ENCODE results near the gene CDCP1.

The CDCP1 gene

DNA sequence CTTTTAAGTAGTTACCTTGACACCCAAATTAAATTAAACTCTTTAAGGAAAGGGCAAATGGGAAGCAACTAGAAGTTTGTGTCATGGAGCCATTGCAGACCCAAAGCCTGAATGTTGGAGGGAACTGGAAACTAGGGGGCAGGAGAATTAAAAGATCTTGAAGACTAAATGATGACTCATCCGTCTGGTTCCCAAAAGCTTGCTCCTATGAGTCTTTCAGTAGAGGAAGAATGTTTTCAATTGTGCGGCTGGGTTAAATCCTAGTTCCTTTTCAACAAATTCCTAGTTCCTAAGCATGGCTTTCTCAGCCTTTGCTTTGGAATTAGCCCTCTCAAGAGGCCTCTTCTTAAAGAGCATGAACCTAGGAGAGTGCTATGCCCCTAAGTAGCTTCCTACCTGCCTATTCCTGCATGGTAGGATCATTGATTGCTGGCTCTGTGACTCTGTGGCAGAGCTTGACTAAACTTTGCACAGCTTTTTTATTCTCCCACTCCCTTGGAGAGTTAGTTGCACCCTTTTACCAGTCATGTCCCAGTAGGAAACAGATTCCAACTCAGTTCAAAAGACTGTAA lies 102.4 kb downstream of the CDCP1 start:
- TF ChIP-seq, protein P1, sequence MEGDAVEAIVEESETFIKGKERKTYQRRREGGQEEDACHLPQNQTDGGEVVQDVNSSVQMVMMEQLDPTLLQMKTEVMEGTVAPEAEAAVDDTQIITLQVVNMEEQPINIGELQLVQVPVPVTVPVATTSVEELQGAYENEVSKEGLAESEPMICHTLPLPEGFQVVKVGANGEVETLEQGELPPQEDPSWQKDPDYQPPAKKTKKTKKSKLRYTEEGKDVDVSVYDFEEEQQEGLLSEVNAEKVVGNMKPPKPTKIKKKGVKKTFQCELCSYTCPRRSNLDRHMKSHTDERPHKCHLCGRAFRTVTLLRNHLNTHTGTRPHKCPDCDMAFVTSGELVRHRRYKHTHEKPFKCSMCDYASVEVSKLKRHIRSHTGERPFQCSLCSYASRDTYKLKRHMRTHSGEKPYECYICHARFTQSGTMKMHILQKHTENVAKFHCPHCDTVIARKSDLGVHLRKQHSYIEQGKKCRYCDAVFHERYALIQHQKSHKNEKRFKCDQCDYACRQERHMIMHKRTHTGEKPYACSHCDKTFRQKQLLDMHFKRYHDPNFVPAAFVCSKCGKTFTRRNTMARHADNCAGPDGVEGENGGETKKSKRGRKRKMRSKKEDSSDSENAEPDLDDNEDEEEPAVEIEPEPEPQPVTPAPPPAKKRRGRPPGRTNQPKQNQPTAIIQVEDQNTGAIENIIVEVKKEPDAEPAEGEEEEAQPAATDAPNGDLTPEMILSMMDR (IDR thresholded peaks at IDR 0.05; ENCODE audit: control insufficient read depth, insufficient read depth, low read depth, low read length, missing control alignments), result peak; percentile 44
- no peak for DNase-seq (ENCODE audit: low read depth)

DNA sequence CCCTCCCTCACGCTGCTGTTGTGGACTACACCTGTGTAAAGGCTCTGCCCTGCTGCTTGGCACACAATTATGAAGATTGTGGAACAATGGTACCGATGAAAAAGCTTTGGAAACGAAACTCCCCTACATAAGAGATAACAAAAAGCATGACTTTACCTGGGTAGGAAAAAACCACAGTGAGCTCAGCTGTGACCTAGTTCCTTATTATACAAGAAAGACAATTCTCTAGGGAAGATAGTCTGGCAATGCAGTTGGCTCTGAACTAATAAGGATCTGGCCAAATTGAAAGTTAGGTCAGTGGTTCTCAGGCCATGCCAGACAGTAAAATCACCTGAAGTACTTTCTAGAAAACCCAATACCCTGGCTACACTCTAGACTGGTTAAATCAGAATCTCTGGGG lies 104.0 kb downstream of the CDCP1 start:
- no peak for DNase-seq (ENCODE audit: low read depth)
- TF ChIP-seq, protein P1 (IDR thresholded peaks at IDR 0.05; ENCODE audit: control insufficient read depth, insufficient read depth, low read depth, low read length, missing control alignments), result no peak

More for the DNA sequence above, 102.4 kb downstream of the CDCP1 start:
- H3K4me3 ChIP-seq (ENCODE audit: control insufficient read depth, low read depth, low read length), result no peak overlapping the region

DNA sequence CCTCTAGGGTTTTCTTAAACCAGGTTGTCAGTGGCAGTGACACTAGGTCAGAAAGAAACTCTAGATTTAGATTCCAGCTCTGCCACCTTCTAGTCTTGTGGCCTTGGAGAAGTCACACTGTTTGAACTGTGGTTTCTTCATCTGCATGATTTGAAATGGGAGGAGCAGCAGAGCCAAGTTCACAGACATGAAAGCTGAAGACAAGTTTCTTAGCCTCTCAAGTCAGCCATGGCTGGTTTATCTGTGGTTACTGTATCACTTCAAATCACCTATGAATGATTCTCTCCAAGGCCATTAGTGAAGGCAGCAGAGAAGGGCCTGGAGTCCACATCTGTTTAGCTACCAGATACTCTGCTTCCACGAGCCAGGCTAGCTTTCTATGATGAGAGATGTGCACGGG lies 104.5 kb downstream of the CDCP1 start:
- no peak overlapping the region for H3K4me3 ChIP-seq (ENCODE audit: control insufficient read depth, low read depth, low read length)
- DNase-seq (ENCODE audit: low read depth), result no peak
- TF ChIP-seq, protein P1 (IDR thresholded peaks at IDR 0.05; ENCODE audit: control insufficient read depth, insufficient read depth, low read depth, low read length, missing control alignments), result no peak

More for the DNA sequence above, 104.0 kb downstream of the CDCP1 start:
- no peak overlapping the region for H3K4me3 ChIP-seq (ENCODE audit: control insufficient read depth, low read depth, low read length)

DNA sequence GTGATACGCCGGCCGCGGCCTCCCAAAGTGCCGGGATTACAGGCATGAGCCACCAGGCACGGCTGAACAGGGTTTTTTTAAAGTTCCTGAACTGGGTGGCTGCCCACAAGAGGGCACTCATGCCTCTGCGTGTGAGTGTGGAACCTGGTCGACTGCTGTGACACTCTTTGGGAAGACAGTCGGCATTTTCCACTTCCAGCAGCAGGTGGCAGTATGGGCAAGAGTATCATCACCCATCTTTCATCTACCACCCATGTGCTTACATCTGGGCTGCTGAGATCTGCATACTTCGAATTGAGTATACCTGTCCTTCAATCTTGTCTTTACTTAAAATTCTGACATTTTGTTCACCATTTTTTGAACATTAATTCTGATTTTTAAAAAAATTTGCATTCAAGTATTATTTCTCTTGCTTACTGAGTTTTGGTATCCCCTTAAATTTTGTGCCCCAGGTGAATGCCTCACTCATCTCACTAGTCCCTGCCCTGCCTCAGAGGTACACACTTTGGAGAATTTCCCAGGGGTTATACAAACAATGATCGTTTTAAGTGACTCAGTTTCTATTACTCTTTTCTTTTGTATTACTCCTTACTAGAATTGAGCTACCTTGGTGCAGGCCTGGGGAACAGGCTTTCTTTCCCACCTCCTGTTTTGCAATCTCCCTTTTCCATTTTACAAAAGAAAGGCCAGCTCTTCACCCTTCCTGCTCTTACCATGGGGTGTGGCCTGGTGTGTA lies 108.3 kb downstream of the CDCP1 start:
- H3K4me3 ChIP-seq (ENCODE audit: control insufficient read depth, low read depth, low read length), result no peak overlapping the region
- DNase-seq (ENCODE audit: low read depth), result peak; percentile 81
- TF ChIP-seq, protein P1 (IDR thresholded peaks at IDR 0.05; ENCODE audit: control insufficient read depth, insufficient read depth, low read depth, low read length, missing control alignments), result peak; percentile 90

DNA sequence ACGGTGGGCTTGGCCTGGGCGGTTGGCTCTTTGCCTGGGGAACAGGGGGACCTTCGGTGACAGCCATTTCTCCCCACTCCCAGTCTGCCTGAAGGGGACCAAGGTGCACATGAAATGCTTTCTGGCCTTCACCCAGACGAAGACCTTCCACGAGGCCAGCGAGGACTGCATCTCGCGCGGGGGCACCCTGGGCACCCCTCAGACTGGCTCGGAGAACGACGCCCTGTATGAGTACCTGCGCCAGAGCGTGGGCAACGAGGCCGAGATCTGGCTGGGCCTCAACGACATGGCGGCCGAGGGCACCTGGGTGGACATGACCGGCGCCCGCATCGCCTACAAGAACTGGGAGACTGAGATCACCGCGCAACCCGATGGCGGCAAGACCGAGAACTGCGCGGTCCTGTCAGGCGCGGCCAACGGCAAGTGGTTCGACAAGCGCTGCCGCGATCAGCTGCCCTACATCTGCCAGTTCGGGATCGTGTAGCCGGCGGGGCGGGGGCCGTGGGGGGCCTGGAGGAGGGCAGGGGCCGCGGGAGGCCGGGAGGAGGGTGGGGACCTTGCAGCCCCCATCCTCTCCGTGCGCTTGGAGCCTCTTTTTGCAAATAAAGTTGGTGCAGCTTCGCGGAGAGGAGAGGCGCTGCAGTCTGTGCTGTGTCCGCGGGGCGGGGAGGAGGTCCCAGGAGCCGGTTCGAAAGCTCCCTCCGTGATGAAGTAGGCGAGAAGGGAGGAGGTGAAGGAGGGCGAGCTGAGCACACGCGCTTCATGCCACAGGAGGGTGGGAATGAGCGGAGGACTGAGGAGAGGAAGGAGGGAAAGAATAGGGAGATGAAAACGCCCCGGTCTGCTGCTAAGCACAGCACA lies 110.5 kb downstream of the CDCP1 start:
- DNase-seq (ENCODE audit: low read depth), result no peak
- TF ChIP-seq, protein P1 (IDR thresholded peaks at IDR 0.05; ENCODE audit: control insufficient read depth, insufficient read depth, low read depth, low read length, missing control alignments), result no peak
- H3K4me3 ChIP-seq (ENCODE audit: control insufficient read depth, low read depth, low read length), result peak overlapping the region; percentile 17

DNA sequence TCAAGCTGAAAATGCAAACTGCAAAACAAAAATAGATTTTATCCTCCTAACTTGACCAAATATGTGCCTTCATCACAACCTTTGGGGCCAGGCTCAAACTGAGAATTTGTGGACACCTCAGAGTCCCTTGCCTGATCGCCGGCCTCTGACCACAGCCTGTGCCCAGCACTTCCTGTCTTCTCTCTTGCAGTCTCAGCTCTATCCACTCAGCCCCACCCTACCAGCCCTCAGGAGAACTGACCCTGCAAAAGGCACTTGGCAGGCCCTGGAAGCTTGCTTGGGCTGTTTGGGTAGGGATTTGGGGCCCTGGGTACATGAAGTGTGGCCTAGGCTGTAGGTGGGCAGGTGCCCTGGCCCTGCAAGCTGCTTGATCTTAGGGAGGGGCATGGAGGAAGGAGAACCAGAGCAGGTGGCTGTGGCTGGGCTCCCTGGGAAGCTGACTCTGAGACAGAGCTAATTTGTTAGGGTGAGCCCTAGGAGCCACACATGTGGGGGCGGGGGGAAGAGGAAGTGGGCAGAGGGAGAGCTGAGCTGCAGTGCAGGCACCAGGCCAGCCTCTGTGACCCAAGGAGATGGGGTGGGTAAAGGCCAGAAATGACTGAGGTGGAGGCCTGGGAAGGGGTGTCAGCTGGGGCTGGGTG lies 111.4 kb downstream of the CDCP1 start:
- TF ChIP-seq, protein P1 (IDR thresholded peaks at IDR 0.05; ENCODE audit: control insufficient read depth, insufficient read depth, low read depth, low read length, missing control alignments), result no peak
- DNase-seq (ENCODE audit: low read depth), result no peak
- H3K4me3 ChIP-seq (ENCODE audit: control insufficient read depth, low read depth, low read length), result no peak overlapping the region
